NCI-H146 treated with DMSO at 0.1 percent for 48 hours (cell line): ENCODE data around the gene CFAP74.

Experiments used
- DNase-seq: peaks from one replicate; lab custom pipeline; 2025; ENCODE audit not compliant: unreplicated experiment; lab: John Stamatoyannopoulos, UW

Gene CFAP74

GRCh38 chr1:1918901-1919303 is 84.7 kb downstream of the CFAP74 start, which contains the start of gene TMEM52:
Gene TMEM52, minus strand, starts transcription at chr1:1919279. Its CDS starts 14 bp downstream, at chr1:1919265.
- peak; percentile 55 for DNase-seq

- DNase-seq, result no peak
Measured at GRCh38 chr1:1917995-1918900, 85.3 kb downstream of the CFAP74 start.

GRCh38 chr1:1917304-1917976 is 86.1 kb downstream of the CFAP74 start:
- DNase-seq, result no peak

GRCh38 chr1:1916851-1917251 is 86.7 kb downstream of the CFAP74 start:
- DNase-seq, result no peak

- DNase-seq, result no peak
Measured at GRCh38 chr1:1915911-1916840, 87.4 kb downstream of the CFAP74 start.

GRCh38 chr1:1914971-1915692 is 88.5 kb downstream of the CFAP74 start, which contains the start of gene CALML6:
Gene CALML6, plus strand, starts transcription at chr1:1915260. Its CDS starts 21 bp downstream, at chr1:1915281.
- DNase-seq, result no peak

GRCh38 chr1:1914101-1914970 is 89.2 kb downstream of the CFAP74 start:
- DNase-seq, result no peak

GRCh38 chr1:1911350-1912041 is 92.1 kb downstream of the CFAP74 start:
- no peak for DNase-seq

GRCh38 chr1:1910651-1911331 is 92.8 kb downstream of the CFAP74 start:
- DNase-seq, result no peak

GRCh38 chr1:1910033-1910465 is 93.5 kb downstream of the CFAP74 start:
- no peak for DNase-seq

GRCh38 chr1:1908506-1908791 is 95.1 kb downstream of the CFAP74 start:
- DNase-seq, result no peak

- DNase-seq, result no peak
Measured at GRCh38 chr1:1907098-1907736, 96.4 kb downstream of the CFAP74 start.

GRCh38 chr1:1906185-1907097 is 97.1 kb downstream of the CFAP74 start:
- DNase-seq, result peak; percentile 58

GRCh38 chr1:1903224-1903623 is 100.4 kb downstream of the CFAP74 start:
- DNase-seq, result no peak

- DNase-seq, result no peak
Measured at GRCh38 chr1:1901641-1902294, 101.8 kb downstream of the CFAP74 start.

- DNase-seq, result no peak
Measured at GRCh38 chr1:1900883-1901640, 102.5 kb downstream of the CFAP74 start.
